ENCODE results near the gene FLYWCH2. TPM values are rescaled to one million over a fixed set of nuclear protein-coding genes. Genes with fewer than 3 reads are reported as not detected.
A peak's percentile ranks its signal among the peaks of the same experiment; 100 is the strongest.

The FLYWCH2 gene
- total RNA-seq, 1 donor from 2014 or later: 22.2 TPM

- Mint-ChIP-seq H3K27me3 (peaks cover 12% of the 10 kb centered on the region), H3K4me1 (peaks cover 3% of the 10 kb centered on the region), H3K36me3 (ENCODE audit: low read depth) (no peaks in the 10 kb centered on the region), H3K27ac (no peak overlapping the region), H3K9me3 (peaks cover 6% of the 10 kb centered on the region), H3K4me3 (no peak overlapping the region)
- no peak for DNase-seq
- intact Hi-C loops (cut with micrococcal nuclease): no loop called here
These were observed 23.2 kb upstream of the FLYWCH2 start for GRCh38 chr16:2859686-2860265.

- no peak overlapping the region for H3K27ac Mint-ChIP-seq
- H3K9me3 Mint-ChIP-seq: peaks cover 5% of the 10 kb centered on the region
- H3K4me3 Mint-ChIP-seq: no peak overlapping the region
- H3K4me1 Mint-ChIP-seq: peaks cover 3% of the 10 kb centered on the region
- intact Hi-C loops (cut with micrococcal nuclease): no loop called here
- H3K27me3 Mint-ChIP-seq: peaks cover 15% of the 10 kb centered on the region
- no peaks in the 10 kb centered on the region for H3K36me3 Mint-ChIP-seq (ENCODE audit: low read depth)
- DNase-seq: no peak
These were observed 22.0 kb upstream of the FLYWCH2 start for GRCh38 chr16:2860826-2861567.

DNA sequence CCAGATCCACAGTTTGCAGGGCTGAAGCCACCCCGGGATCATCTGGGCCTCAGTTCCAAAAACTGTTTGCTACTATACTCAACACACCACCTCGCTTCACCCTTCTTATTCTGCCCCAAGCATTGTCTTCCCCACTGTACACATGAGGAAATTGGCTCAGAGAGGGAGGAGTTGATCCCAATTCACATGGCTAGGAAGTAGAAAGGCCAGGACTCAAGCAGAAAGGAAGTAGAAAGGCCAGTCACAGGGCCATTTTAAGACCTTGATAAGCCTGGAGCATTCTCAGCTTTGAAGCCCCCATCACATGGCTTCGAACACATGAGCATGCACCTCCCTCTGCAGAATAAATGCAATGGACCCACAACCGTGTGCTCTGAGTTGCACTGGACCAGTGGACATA is 17.4 kb upstream of the FLYWCH2 start:
- peaks cover 5% of the 10 kb centered on the region for H3K9me3 Mint-ChIP-seq
- H3K4me3 Mint-ChIP-seq: no peak overlapping the region
- no peak for DNase-seq
- H3K27me3 Mint-ChIP-seq: peaks cover 9% of the 10 kb centered on the region
- H3K4me1 Mint-ChIP-seq: peaks cover 10% of the 10 kb centered on the region
- H3K36me3 Mint-ChIP-seq (ENCODE audit: low read depth): no peaks in the 10 kb centered on the region
- intact Hi-C loops (cut with micrococcal nuclease): loop anchor here (5.0 kb wide), 2 partner anchors 88 to 193 kb away; partner anchors contain the start of gene ELOB
- no peak overlapping the region for H3K27ac Mint-ChIP-seq

DNA sequence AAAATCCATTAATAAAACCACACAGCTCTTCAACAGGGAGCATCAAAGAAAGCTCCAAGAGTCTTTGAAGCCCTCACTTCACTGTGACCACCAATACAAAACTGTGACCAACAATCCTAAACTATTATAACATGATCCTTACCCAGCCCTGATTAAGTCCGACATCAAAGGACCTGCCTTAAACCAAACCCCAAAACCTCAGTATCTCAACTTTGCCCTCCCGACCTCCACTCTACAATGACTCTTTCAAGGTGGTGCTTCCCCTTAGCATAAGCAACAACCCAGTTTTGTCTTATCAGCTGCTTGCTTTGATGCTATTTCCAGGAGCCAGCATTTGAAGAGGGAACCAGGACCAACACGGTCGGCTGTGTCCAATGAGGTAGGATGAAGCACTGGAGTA is 16.6 kb upstream of the FLYWCH2 start:
- Mint-ChIP-seq H3K9me3 (peaks cover under 1% of the 10 kb centered on the region), H3K4me1 (peaks cover 10% of the 10 kb centered on the region), H3K36me3 (ENCODE audit: low read depth) (no peaks in the 10 kb centered on the region), H3K4me3 (no peak overlapping the region), H3K27me3 (peaks cover 7% of the 10 kb centered on the region), H3K27ac (no peak overlapping the region)
- intact Hi-C loops (cut with micrococcal nuclease): loop anchor here (5.0 kb wide), 2 partner anchors 89 to 194 kb away; partner anchors contain the start of gene ELOB
- DNase-seq: no peak

DNA sequence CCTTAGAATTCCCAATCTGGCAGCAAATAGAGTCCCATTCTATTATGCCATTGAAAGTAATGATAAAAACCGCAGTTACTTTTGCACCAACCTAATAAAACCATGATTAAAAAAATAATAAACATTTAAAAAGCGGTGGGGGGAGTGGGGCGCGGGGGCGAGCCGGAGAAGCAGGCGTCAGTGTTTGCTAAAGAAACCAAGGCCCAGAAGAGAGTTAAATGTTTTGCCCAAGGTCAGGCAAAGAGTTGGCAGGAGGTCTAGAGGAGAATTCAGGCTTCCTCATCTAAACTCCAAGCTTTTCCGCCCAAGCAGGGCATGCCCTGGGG is 15.4 kb upstream of the FLYWCH2 start:
- no peaks in the 10 kb centered on the region for H3K9me3 Mint-ChIP-seq
- peak overlapping the region; percentile 91 for H3K27ac Mint-ChIP-seq
- DNase-seq: no peak
- peaks cover 10% of the 10 kb centered on the region for H3K4me1 Mint-ChIP-seq
- no peaks in the 10 kb centered on the region for H3K36me3 Mint-ChIP-seq (ENCODE audit: low read depth)
- intact Hi-C loops (cut with micrococcal nuclease): loop anchor here (5.0 kb wide), 2 partner anchors 90 to 195 kb away; partner anchors contain the start of gene ELOB
- peak overlapping the region; percentile 91 for H3K4me3 Mint-ChIP-seq
- H3K27me3 Mint-ChIP-seq: peaks cover 7% of the 10 kb centered on the region

DNA sequence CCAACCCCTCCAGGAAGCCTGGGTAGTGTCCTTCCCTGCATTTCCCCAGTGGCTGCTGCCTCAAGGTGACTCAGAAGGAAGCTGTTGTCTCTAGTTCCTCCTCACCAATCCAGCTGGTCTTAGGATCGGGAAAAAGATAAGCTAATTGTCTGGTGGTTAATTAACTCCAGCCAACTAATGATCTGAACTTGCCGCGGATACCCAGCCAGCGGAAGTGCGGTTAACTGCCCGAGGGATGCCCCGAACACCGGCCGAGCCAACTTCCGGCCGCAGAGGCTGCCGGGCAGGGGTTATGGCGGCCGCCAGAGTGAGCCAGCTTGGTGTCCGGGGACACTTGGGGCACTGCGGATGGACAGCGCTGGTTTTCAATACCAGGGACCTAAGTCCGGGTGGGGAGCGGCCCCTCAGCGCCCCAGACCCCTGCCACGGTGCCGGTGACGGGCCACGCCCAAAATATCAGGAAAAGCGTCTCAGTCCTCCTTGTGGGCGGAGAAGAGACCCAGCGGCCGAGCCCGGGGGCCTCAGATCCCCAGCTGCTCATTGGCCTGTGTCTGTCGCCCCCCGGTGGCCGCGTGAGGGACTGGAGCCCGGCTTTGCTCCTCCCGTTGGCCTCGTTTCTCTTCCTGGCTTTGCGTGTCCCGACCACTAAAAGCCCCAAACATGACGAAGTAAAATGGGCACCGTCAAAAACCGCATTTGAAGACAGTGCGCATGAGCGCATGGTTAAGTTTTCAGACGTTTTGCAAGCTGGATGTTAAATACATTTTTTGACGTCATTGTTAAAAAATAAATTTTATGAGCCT is 14.8 kb upstream of the FLYWCH2 start:
- peaks cover 10% of the 10 kb centered on the region for H3K4me1 Mint-ChIP-seq

DNA sequence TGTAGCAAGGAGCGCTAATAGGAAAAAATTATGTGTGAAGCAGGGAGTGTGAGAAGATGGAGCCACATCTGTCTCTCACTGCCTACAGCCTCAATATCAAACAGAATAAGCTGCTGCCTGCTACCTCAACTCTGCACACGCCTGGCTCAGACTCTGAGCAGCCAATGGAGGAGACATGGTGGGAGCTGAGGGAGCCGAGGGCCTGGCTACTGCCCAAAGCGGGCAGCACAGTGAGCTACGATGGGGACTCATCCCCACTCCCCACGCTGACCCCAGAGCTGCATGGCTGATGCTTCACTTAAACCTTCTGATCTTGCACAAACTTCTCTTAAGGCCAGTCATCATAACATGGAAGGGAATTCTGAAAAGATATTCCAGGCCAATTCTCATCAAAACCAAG is 11.1 kb upstream of the FLYWCH2 start:
- intact Hi-C loops (cut with micrococcal nuclease): no loop called here
- peaks cover 7% of the 10 kb centered on the region for H3K4me1 Mint-ChIP-seq
- no peaks in the 10 kb centered on the region for H3K36me3 Mint-ChIP-seq (ENCODE audit: low read depth)
- peaks cover 4% of the 10 kb centered on the region for H3K27me3 Mint-ChIP-seq
- H3K4me3 Mint-ChIP-seq: no peak overlapping the region
- no peaks in the 10 kb centered on the region for H3K9me3 Mint-ChIP-seq
- no peak overlapping the region for H3K27ac Mint-ChIP-seq
- DNase-seq: no peak

More for the DNA sequence above, 14.8 kb upstream of the FLYWCH2 start:
- intact Hi-C loops (cut with micrococcal nuclease): loop anchor here (1.0 to 5.0 kb wide), 3 partner anchors 29 to 196 kb away; partner anchors contain the start of gene ELOB
- H3K36me3 Mint-ChIP-seq (ENCODE audit: low read depth): no peaks in the 10 kb centered on the region
- DNase-seq: peak; percentile 98
- no peaks in the 10 kb centered on the region for H3K9me3 Mint-ChIP-seq
- H3K4me3 Mint-ChIP-seq: peak overlapping the region; percentile 91
- peaks cover 7% of the 10 kb centered on the region for H3K27me3 Mint-ChIP-seq
- peak overlapping the region; percentile 91 for H3K27ac Mint-ChIP-seq

DNA sequence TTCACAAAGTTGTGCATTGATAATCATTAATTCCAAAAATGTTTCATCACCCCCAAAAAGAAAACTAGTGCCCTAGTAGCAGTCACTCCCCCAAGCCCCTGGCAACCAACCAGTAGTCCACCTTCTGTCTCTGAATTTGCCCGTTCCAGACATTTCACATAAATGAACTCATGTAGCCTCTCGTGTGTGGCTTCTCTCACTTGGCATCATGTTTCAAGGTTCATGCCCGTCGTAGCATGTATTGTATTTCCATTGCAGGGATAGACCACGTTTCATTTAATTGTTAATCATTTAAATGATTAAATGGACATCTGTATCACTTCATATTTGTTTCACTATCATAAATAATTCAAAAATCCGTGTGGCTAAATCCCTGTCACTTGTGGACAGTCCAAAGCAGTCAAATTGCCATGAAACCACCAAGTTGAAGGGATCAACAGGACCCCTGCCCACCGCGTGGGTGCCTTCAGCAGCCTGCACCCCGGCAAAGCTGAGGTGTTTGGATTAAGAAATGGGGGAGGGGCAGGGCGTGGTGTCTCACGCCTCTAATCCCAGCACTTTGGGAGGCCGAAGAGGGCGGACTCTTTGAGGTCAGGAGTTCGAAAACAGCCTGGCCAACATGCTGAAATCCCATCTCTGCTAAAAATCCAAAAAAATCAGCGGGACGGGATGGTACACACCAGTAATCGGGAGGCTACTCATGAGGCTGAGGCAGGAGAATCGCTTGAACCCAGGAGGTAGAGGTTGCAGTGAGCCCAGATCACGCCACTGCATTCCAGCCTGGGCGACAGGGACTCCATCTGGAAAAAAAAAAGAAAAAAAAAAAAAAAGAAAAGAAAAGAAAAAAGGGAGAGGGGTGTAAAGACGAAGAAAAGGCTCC is 8.7 kb upstream of the FLYWCH2 start:
- Mint-ChIP-seq H3K36me3 (ENCODE audit: low read depth) (no peaks in the 10 kb centered on the region), H3K27ac (no peak overlapping the region), H3K9me3 (no peaks in the 10 kb centered on the region), H3K4me3 (no peak overlapping the region), H3K27me3 (peaks cover 4% of the 10 kb centered on the region), H3K4me1 (no peaks in the 10 kb centered on the region)
- no peak for DNase-seq
- intact Hi-C loops (cut with micrococcal nuclease): loop anchor here (2.0 kb wide), 1 partner anchor 53 kb away; no protein-coding TSS in a partner anchor

DNA sequence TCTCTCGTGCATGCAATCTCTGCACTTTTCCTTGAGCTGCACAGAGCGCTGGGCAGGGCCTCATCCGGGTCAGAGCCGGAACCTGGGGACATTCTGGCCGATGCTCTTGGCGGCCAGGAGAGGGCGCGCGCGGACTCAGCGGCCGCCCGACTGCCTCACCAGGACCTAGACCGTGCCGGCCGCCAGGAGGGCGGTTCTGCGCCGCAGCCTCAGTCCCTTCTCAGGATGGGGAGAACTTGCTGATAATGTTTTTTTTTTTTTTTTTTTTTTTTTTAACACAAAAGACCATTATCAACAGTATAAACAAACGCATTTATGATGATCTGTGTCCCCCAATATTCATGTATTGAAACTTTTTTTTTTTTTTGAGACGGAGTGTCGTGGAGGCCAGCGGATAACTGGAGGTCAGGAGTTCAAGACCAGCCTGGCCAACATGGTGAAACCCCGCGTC is 8.1 kb upstream of the FLYWCH2 start:
- Mint-ChIP-seq H3K27me3 (peaks cover 4% of the 10 kb centered on the region), H3K4me1 (no peaks in the 10 kb centered on the region), H3K9me3 (no peaks in the 10 kb centered on the region), H3K27ac (no peak overlapping the region), H3K4me3 (no peak overlapping the region), H3K36me3 (ENCODE audit: low read depth) (no peaks in the 10 kb centered on the region)
- intact Hi-C loops (cut with micrococcal nuclease): loop anchor here (1.0 to 2.0 kb wide), 2 partner anchors 44 to 52 kb away; no protein-coding TSS in a partner anchor
- peak; percentile 90 for DNase-seq

DNA sequence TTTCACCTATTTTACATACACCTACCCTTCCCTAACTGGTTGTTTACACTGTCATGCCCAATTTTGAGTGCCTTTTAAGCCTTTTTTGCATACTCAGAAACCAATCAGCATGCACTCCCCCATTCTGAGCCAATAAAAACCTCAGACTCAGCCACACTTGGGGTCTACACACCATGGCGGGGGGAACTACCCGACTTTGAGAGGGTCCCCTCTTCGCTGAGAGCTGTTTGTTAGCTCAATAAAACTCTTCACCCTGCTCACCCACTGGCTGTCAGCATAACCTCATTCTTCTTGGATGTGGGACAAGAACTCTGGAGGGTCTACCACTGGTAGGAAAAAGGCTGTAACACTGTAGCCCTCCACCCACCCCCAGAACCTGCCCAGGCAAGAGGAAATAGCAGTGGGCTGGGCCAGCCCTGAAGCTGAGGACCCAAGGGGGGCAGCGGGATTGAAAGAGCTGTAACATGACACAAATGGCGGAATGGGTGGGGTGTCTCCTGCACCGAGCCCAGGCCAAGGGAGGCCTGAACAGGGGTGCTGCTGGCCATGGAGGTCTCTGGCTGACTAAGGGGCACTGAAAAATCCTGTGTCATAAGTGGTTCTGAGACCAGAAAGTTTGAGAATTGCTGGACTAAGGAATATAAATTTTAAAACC is 3.0 kb upstream of the FLYWCH2 start:
- peaks cover 3% of the 10 kb centered on the region for H3K27me3 Mint-ChIP-seq
- no peak overlapping the region for H3K27ac Mint-ChIP-seq
- intact Hi-C loops (cut with micrococcal nuclease): loop anchor here (5.0 kb wide), 1 partner anchor 82 kb away; the partner anchor contains the start of gene KREMEN2
- no peaks in the 10 kb centered on the region for H3K36me3 Mint-ChIP-seq (ENCODE audit: low read depth)
- no peaks in the 10 kb centered on the region for H3K9me3 Mint-ChIP-seq
- peaks cover 11% of the 10 kb centered on the region for H3K4me1 Mint-ChIP-seq
- no peak overlapping the region for H3K4me3 Mint-ChIP-seq
- no peak for DNase-seq

GRCh38 chr16:2881783-2882649 is 999 bp upstream of the FLYWCH2 start:
- intact Hi-C loops (cut with micrococcal nuclease): loop anchor here (5.0 kb wide), 1 partner anchor 80 kb away; the partner anchor contains the start of gene KREMEN2
- H3K9me3 Mint-ChIP-seq: no peaks in the 10 kb centered on the region
- H3K27ac Mint-ChIP-seq: peak overlapping the region; percentile 95
- H3K27me3 Mint-ChIP-seq: no peaks in the 10 kb centered on the region
- H3K36me3 Mint-ChIP-seq (ENCODE audit: low read depth): no peaks in the 10 kb centered on the region
- peaks cover 11% of the 10 kb centered on the region for H3K4me1 Mint-ChIP-seq
- peak overlapping the region; percentile 94 for H3K4me3 Mint-ChIP-seq
- peak; percentile 83 for DNase-seq

GRCh38 chr16:2883458-2883908 is 468 bp downstream of the FLYWCH2 start:
- intact Hi-C loops (cut with micrococcal nuclease): loop anchor here (1.0 to 5.0 kb wide), 2 partner anchors 22 to 79 kb away; partner anchors contain the start of gene KREMEN2
- Mint-ChIP-seq H3K36me3 (ENCODE audit: low read depth) (no peaks in the 10 kb centered on the region), H3K27ac (peak overlapping the region; percentile 78), H3K27me3 (no peaks in the 10 kb centered on the region), H3K4me3 (peak overlapping the region; percentile 94), H3K4me1 (peaks cover 11% of the 10 kb centered on the region), H3K9me3 (no peaks in the 10 kb centered on the region)
- DNase-seq: peak; percentile 74

Measured in activated CD4-positive, alpha-beta T cell treated with anti-CD3 and anti-CD28 coated beads, Interleukin-2, amount 10 ng/mL, durations not matched to agents 24 days and 14 days (primary cell).